ENCODE measurements around the gene ST3GAL4. TPM values are rescaled to one million over a fixed set of nuclear protein-coding genes. Genes with fewer than 3 reads are reported as not detected.
A peak's percentile ranks its signal among the peaks of the same experiment; 100 is the strongest.

Gene ST3GAL4
- total and polyA plus RNA-seq, 9 of the 15 experiments (the other 6 are each of a cell fraction or from before 2014, with no cell fraction given) = 0.27 to 22.9 (median 10.5) TPM

GRCh38 chr11:126345759-126346585, 9.5 kb upstream of the ST3GAL4 start (continued):
- TF ChIP-seq ZMIZ1 (IDR thresholded peaks at IDR 0.05; ENCODE audit: low read depth in 2 of 2, low read length in 2 of 2) = peak; percentile 38 to 63; a peak in 3 of 4 replicates
- TF ChIP-seq PML (IDR thresholded peaks at IDR 0.05; ENCODE audit: low read length) = peak; percentile 72
- peak; percentile 64 for TF ChIP-seq ZNF644 (tag; IDR thresholded peaks at IDR 0.05; ENCODE audit: low read depth)
- TF ChIP-seq ETV1 (tag; conservative IDR thresholded peaks at IDR 0.05; ENCODE audit: low read depth) = peak; percentile 54
- no peak for TF ChIP-seq ZNF184 (CRISPR knock-in tag; IDR thresholded peaks at IDR 0.05)
- TF ChIP-seq HNRNPUL1 (IDR thresholded peaks at IDR 0.05; ENCODE audit: low read length) = 0 out of 2 replicates have a peak, but pooled peaks have one; percentile 47
- TF ChIP-seq DEAF1 (CRISPR knock-in tag; IDR thresholded peaks at IDR 0.05) = 0 out of 2 replicates have a peak, but pooled peaks have one; percentile 19
- TF ChIP-seq YY1 (IDR thresholded peaks at IDR 0.05; ENCODE audit: borderline replicate concordance in 1 of 3, control insufficient read depth in 1 of 3, extremely low read depth in 1 of 3, insufficient read depth in 3 of 3, insufficient read length in 1 of 3, insufficient replicate concordance in 2 of 3, low read depth in 1 of 3, low read length in 2 of 3) = peak in 2 of 3 experiments; percentile 5 to 30
- peak; percentile 99 for TF ChIP-seq LCOR (CRISPR knock-in tag; IDR thresholded peaks at IDR 0.05)
- TF ChIP-seq ZNF316 (IDR thresholded peaks at IDR 0.05) = peak; percentile 72
- TF ChIP-seq MTA2 (IDR thresholded peaks at IDR 0.05; ENCODE audit: low read depth) = peak; percentile 52
- peak; percentile 77 for TF ChIP-seq CREB1 (IDR thresholded peaks at IDR 0.05)
- TF ChIP-seq CREB1 (CRISPR knock-in tag; IDR thresholded peaks at IDR 0.05) = peak; percentile 87
- TF ChIP-seq, protein P1, sequence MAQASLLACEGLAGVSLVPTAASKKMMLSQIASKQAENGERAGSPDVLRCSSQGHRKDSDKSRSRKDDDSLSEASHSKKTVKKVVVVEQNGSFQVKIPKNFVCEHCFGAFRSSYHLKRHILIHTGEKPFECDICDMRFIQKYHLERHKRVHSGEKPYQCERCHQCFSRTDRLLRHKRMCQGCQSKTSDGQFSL (CRISPR knock-in tag; IDR thresholded peaks at IDR 0.05) = 0 out of 2 replicates have a peak, but pooled peaks have one; percentile 39
- TF ChIP-seq, protein P1 (tag; IDR thresholded peaks at IDR 0.05) = no peak
- TF ChIP-seq NR2F6 (CRISPR knock-in tag; IDR thresholded peaks at IDR 0.05) = 0 out of 2 replicates have a peak, but pooled peaks have one; percentile 52
- TF ChIP-seq, protein P2, sequence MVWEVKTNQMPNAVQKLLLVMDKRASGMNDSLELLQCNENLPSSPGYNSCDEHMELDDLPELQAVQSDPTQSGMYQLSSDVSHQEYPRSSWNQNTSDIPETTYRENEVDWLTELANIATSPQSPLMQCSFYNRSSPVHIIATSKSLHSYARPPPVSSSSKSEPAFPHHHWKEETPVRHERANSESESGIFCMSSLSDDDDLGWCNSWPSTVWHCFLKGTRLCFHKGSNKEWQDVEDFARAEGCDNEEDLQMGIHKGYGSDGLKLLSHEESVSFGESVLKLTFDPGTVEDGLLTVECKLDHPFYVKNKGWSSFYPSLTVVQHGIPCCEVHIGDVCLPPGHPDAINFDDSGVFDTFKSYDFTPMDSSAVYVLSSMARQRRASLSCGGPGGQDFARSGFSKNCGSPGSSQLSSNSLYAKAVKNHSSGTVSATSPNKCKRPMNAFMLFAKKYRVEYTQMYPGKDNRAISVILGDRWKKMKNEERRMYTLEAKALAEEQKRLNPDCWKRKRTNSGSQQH (CRISPR knock-in tag; IDR thresholded peaks at IDR 0.05) = 0 out of 2 replicates have a peak, but pooled peaks have one; percentile 38
- peak; percentile 94 for TF ChIP-seq SMARCE1 (IDR thresholded peaks at IDR 0.05)
- TF ChIP-seq TEAD1 (CRISPR knock-in tag; IDR thresholded peaks at IDR 0.05) = 0 out of 4 replicates have a peak, but pooled peaks of 1 of the 2 experiments have one; percentile 7

Data from K562 (cell line).